Activated CD4-positive, alpha-beta T cell treated with anti-CD3 and anti-CD28 coated beads for 24 hours (primary cell): Measurements from ENCODE around the gene MLN.

ENCODE experiments used
- DNase-seq, 2 donors: peaks; one replicate each; pipeline ENCODE4 v3.0.0-alpha.2; 2020; ENCODE audit warnings: low read depth in 2 of 2

MLN gene

GRCh38 chr6:33752646-33753015 lies 51.2 kb downstream of the MLN start:
- DNase-seq = no peak

GRCh38 chr6:33751771-33752645 lies 51.8 kb downstream of the MLN start:
- DNase-seq = no peak

GRCh38 chr6:33750244-33750991 lies 53.4 kb downstream of the MLN start:
- no peak for DNase-seq

- DNase-seq = no peak
These were observed 54.4 kb downstream of the MLN start for GRCh38 chr6:33749401-33749800.

GRCh38 chr6:33748841-33749240 lies 55.0 kb downstream of the MLN start:
- DNase-seq = no peak

- DNase-seq = no peak
These were observed 56.0 kb downstream of the MLN start for GRCh38 chr6:33747823-33748222.

- no peak for DNase-seq
These were observed 57.1 kb downstream of the MLN start, which contains the start of gene IP6K3 for GRCh38 chr6:33746651-33747100. Gene IP6K3 (minus strand): TSS chr6:33746905. CDS start chr6:33735476, 11,429 bp downstream.

GRCh38 chr6:33746036-33746600 lies 57.7 kb downstream of the MLN start:
- DNase-seq = no peak

- no peak for DNase-seq
These were observed 58.3 kb downstream of the MLN start for GRCh38 chr6:33745548-33745947.

GRCh38 chr6:33744895-33745546 lies 58.8 kb downstream of the MLN start:
- no peak for DNase-seq
